Measurements from ENCODE around the gene CNTN4. TPM values are rescaled to one million over a fixed set of nuclear protein-coding genes. Genes with fewer than 3 reads are reported as not detected.

The CNTN4 gene
- total and polyA plus RNA-seq, 2 of the 8 experiments (the other 6 are each of a cell fraction or from before 2014, with no cell fraction given): 0.41 to 2.2 TPM

- H2AFZ ChIP-seq (ENCODE audit: low read length): no peak overlapping the region
- no peak overlapping the region for H3K18ac ChIP-seq (ENCODE audit: extremely low read depth, low read length)
- no peaks in the 10 kb centered on the region for H3K9me3 ChIP-seq (ENCODE audit: insufficient read depth in 2 of 2, low read depth in 1 of 2, low read length in 1 of 2)
- no peaks in the 10 kb centered on the region for H3K79me2 ChIP-seq (ENCODE audit: control insufficient read depth in 1 of 2, insufficient read depth in 2 of 2, low read length in 2 of 2)
- no peak overlapping the region for H2BK5ac ChIP-seq (ENCODE audit: low read depth, low read length)
- H4K91ac ChIP-seq (replicated peaks; ENCODE audit: insufficient read length, low read length): no peak overlapping the region
- H3K56ac ChIP-seq (replicated peaks; ENCODE audit: insufficient read length, low read depth, low read length): no peak overlapping the region
- no peaks in the 10 kb centered on the region for H3K27me3 ChIP-seq (replicated peaks in 1 of 4; ENCODE audit: control insufficient read depth in 3 of 4, extremely low read depth in 1 of 4, insufficient read depth in 3 of 4, low read length in 3 of 4)
- no peaks in the 10 kb centered on the region for H3K79me1 ChIP-seq (ENCODE audit: low read depth, low read length)
- no peak overlapping the region for H3K9ac ChIP-seq (replicated peaks in 1 of 4; ENCODE audit: extremely low read depth in 1 of 4, low read depth in 3 of 4, low read length in 3 of 4)
- no peak overlapping the region for H4K8ac ChIP-seq (ENCODE audit: extremely low read depth, insufficient read depth, low read length)
- H4K20me1 ChIP-seq (replicated peaks in 1 of 2; ENCODE audit: control insufficient read depth in 1 of 2, insufficient read depth in 2 of 2, low read length in 2 of 2): no peaks in the 10 kb centered on the region
- H2AK5ac ChIP-seq (ENCODE audit: low read depth, low read length): no peak overlapping the region
- no peak overlapping the region for H3K4me2 ChIP-seq (ENCODE audit: insufficient read depth in 1 of 2, low read depth in 2 of 2, low read length in 2 of 2)
- no peak overlapping the region for H2BK12ac ChIP-seq (ENCODE audit: low read depth, low read length)
- H3K23me2 ChIP-seq (ENCODE audit: low read depth, low read length): no peaks in the 10 kb centered on the region
- H2BK120ac ChIP-seq (replicated peaks; ENCODE audit: low read depth, low read length): no peak overlapping the region
- 93% methylated on average over 5 of the region's 5 CpGs; no CpG with 5 or more reads in 1 of the 2 experiments for WGBS, 2 experiments (ENCODE audit: extremely low coverage in 1 of 2, insufficient coverage in 1 of 2, insufficient read length in 1 of 2, insufficient replicate concordance in 2 of 2, low coverage in 1 of 2, low lambda C conversion rate in 2 of 2, missing lambda C conversion rate in 1 of 2)
- peaks cover 2 to 3% (median 2%) of the 10 kb centered on the region in 4 experiments; a peak in 3 of 7 replicates for H3K4me1 ChIP-seq (replicated peaks in 1 of 4; ENCODE audit: control insufficient read depth in 3 of 4, insufficient read depth in 4 of 4, low read length in 3 of 4)
- H2BK20ac ChIP-seq (ENCODE audit: low read length): no peak overlapping the region
- no peaks in the 10 kb centered on the region for H3K36me3 ChIP-seq (ENCODE audit: control insufficient read depth in 2 of 4, insufficient read depth in 4 of 4, low read length in 3 of 4)
- H4K5ac ChIP-seq (ENCODE audit: insufficient read length, low read depth, low read length): no peak overlapping the region
- H3K23ac ChIP-seq (ENCODE audit: insufficient read length): no peak overlapping the region
- FAIRE-seq (no peak), DNase-seq (ENCODE audit: low read depth in 1 of 2, low spot score in 2 of 2) (no peak)
- H3K4me3 ChIP-seq (ENCODE audit: extremely low read depth in 1 of 4, insufficient read depth in 2 of 4, low read depth in 3 of 4, low read length in 4 of 4): no peak overlapping the region
- POLR2A ChIA-PET (ENCODE audit: partially characterized antibody): no interaction called here
- H3K27ac ChIP-seq (ENCODE audit: low read depth, low read length): no peak overlapping the region
- no peak overlapping the region for H2BK15ac ChIP-seq (ENCODE audit: low read length)
- no peak overlapping the region for H3K4ac ChIP-seq (replicated peaks; ENCODE audit: insufficient read length, low read depth, low read length)
- no peak overlapping the region for H3K14ac ChIP-seq (ENCODE audit: insufficient read length)
- CTCF ChIA-PET (ENCODE audit: partially characterized antibody): interaction anchor here (0.9 to 1.6 kb wide), 2 partner anchors 9 to 147 kb away, joined by 3 to 6 read pairs; no protein-coding TSS in a partner anchor
- TF ChIP-seq CHD1 (IDR thresholded peaks at IDR 0.05; ENCODE audit: low read depth, low read length) (no peak), CREB1 (IDR thresholded peaks at IDR 0.05) (no peak), SIX5 (IDR thresholded peaks at IDR 0.05; ENCODE audit: low read depth, low read length) (no peak), TAF1 (IDR thresholded peaks at IDR 0.05; ENCODE audit: low read depth, low read length) (no peak), TAF7 (optimal IDR thresholded peaks at IDR 0.05; ENCODE audit: borderline replicate concordance, low read depth, low read length) (no peak), MAX (IDR thresholded peaks at IDR 0.05) (no peak), CTBP2 (IDR thresholded peaks at IDR 0.05; ENCODE audit: borderline replicate concordance, insufficient read depth, insufficient read length, low read length) (no peak), TCF12 (IDR thresholded peaks at IDR 0.05; ENCODE audit: low read depth, low read length) (no peak), CBX8 (IDR thresholded peaks at IDR 0.05; ENCODE audit: borderline replicate concordance, low read depth, low read length) (no peak), KDM5A (IDR thresholded peaks at IDR 0.05; ENCODE audit: low read length) (no peak), ASH2L (IDR thresholded peaks at IDR 0.05; ENCODE audit: low read length) (no peak), EGR1 (IDR thresholded peaks at IDR 0.05; ENCODE audit: borderline replicate concordance, low read depth, low read length) (no peak), POLR2AphosphoS5 (IDR thresholded peaks at IDR 0.05; ENCODE audit: low read depth, low read length) (no peak), SP2 (IDR thresholded peaks at IDR 0.05; ENCODE audit: low read length) (no peak), SIRT6 (IDR thresholded peaks at IDR 0.05; ENCODE audit: low read length) (no peak)
These were observed 676.0 kb downstream of the CNTN4 start for GRCh38 chr3:2774481-2775249.
